ENCODE measurements around the gene MRPL28. TPM values are rescaled to one million over a fixed set of nuclear protein-coding genes. Genes with fewer than 3 reads are reported as not detected.

Gene MRPL28
- total RNA-seq, 4 donors from 2014 or later = 45.1 to 79.5 (median 65.3) TPM

DNA sequence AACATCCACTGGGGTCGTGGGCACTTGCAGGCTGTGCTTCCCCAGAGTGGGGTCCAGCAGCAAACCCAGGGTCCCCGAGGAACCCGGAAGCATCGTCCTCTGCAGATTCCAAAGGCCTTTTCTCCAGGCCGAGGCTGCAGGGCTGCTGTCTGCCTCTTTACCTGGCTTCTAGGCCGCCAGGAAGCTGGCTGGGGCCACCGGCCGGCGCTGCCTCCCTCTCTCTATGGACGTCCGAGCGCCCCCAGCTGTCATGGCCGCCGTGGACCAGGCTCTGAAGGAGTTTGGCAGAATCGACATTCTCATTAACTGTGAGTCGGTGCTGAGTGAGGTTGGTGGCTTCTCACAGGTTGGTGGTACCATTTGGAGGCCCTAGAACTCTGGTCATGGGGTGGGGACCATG is 36.9 kb upstream of the MRPL28 start:
- 74 to 86% methylated on average over 8 to 16 of the region's 16 CpGs for WGBS, 2 donors
- TF ChIP-seq POLR2A (IDR thresholded peaks at IDR 0.05) = no peak
- TF ChIP-seq, protein P1, sequence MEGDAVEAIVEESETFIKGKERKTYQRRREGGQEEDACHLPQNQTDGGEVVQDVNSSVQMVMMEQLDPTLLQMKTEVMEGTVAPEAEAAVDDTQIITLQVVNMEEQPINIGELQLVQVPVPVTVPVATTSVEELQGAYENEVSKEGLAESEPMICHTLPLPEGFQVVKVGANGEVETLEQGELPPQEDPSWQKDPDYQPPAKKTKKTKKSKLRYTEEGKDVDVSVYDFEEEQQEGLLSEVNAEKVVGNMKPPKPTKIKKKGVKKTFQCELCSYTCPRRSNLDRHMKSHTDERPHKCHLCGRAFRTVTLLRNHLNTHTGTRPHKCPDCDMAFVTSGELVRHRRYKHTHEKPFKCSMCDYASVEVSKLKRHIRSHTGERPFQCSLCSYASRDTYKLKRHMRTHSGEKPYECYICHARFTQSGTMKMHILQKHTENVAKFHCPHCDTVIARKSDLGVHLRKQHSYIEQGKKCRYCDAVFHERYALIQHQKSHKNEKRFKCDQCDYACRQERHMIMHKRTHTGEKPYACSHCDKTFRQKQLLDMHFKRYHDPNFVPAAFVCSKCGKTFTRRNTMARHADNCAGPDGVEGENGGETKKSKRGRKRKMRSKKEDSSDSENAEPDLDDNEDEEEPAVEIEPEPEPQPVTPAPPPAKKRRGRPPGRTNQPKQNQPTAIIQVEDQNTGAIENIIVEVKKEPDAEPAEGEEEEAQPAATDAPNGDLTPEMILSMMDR (IDR thresholded peaks at IDR 0.05) = no peak
- H3K4me1 ChIP-seq = peaks cover 0 to 6% (median 2%) of the 10 kb centered on the region in 4 donors
- no peak for DNase-seq (ENCODE audit: low spot score in 2 of 2)
- peaks cover 0 to 48% (median 0%) of the 10 kb centered on the region in 3 donors for H3K36me3 ChIP-seq
- no peaks in the 10 kb centered on the region for H3K9me3 ChIP-seq
- H3K27me3 ChIP-seq = no peaks in the 10 kb centered on the region
- no peak overlapping the region for H3K27ac ChIP-seq
- no peak overlapping the region for H3K4me3 ChIP-seq

DNA sequence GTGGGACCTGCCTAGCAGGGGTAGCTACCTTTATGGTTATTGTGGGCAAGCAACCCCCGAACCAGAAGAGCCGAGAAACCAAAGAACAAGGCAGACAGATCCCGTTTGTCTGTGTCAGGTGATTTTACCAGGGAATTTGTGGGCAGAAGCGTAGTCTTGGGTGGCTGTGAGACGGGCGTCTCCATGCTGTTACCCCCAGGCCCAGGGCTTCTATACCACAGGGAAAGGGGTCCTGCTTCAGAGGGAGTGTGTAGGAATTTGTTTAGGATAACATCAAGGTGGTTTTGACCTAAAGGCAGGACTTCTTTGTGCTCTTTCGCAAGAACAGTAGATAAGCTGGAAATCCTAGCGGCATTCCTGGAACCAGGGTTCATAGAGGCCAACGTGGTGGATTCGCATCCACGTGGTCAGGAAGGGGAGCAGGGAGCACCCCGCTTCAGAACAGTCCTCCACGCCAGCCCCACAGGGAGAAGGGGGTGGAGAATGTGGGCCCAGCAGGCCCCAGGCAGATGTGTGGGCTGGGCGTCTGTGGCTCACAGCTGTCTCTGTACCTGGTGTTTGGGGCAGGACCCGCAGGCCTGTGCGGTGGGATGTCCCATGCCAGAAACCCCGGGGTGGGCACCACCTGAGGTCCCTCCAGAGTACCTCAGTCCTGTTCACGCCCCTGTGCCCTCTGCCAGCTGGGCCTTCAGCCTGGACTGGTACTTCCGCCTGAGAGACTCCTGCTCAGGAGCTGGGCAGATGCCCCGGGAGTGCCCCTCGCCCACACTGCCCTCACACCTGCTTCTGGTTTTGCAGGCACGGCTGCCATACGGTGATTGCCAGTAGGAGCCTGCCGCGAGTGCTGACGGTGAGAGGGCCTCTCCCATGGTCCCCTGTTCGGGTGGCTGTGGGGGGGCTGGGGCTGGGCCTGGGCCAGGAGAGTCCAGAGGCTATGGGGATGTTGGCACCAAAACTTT is 35.5 kb upstream of the MRPL28 start:
- Histone ChIP-seq H3K4me3 (no peak overlapping the region), H3K4me1 (peaks cover 0 to 10% (median 3%) of the 10 kb centered on the region in 4 donors), H3K9me3 (no peaks in the 10 kb centered on the region), H3K27ac (no peak overlapping the region), H3K27me3 (no peaks in the 10 kb centered on the region), H3K36me3 (peaks cover 0 to 35% (median 0%) of the 10 kb centered on the region in 3 donors)
- TF ChIP-seq, protein P1 (IDR thresholded peaks at IDR 0.05) = no peak
- TF ChIP-seq EP300 (IDR thresholded peaks at IDR 0.05) (no peak), POLR2A (IDR thresholded peaks at IDR 0.05) (no peak)
- 86% methylated on average over 20 to 27 of the region's 27 CpGs for WGBS, 2 donors
- no peak for DNase-seq (ENCODE audit: low spot score in 2 of 2)

DNA sequence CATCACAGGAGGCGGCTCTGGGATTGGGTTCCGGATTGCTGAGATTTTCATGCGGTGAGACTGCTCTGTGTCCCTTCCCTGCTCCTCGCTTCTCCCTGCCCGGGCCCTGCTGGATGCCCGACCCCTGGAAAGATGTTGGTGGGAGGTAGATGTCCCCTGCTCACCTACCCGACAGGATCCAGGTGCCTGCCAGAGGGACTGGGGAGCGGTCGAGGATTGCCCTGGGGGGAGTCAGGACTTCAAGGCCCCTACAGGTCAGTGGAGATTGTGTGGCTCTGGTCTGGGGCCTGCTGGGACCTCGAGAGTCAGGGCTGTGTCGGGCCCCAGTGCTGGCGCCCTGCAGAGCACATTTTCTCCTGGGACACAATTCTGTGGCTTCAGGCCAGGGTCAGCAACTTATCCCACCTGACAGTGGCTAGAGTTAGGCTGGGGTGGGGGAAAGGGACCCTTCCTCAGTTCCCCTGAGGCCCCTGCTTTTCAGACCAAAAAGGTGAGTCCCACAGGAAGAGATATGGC is 34.7 kb upstream of the MRPL28 start:
- H3K4me3 ChIP-seq = no peak overlapping the region
- peaks cover 0 to 27% (median 0%) of the 10 kb centered on the region in 3 donors for H3K36me3 ChIP-seq
- 83 to 92% methylated on average over 11 to 12 of the region's 12 CpGs for WGBS, 2 donors
- H3K4me1 ChIP-seq = peaks cover 0 to 18% (median 5%) of the 10 kb centered on the region in 4 donors
- TF ChIP-seq, protein P1 (IDR thresholded peaks at IDR 0.05) = no peak
- TF ChIP-seq EP300 (IDR thresholded peaks at IDR 0.05) = no peak
- no peak for TF ChIP-seq POLR2A (IDR thresholded peaks at IDR 0.05)
- no peak overlapping the region for H3K27ac ChIP-seq
- DNase-seq (ENCODE audit: low spot score in 2 of 2) = no peak
- H3K27me3 ChIP-seq = no peaks in the 10 kb centered on the region
- H3K9me3 ChIP-seq = no peaks in the 10 kb centered on the region

DNA sequence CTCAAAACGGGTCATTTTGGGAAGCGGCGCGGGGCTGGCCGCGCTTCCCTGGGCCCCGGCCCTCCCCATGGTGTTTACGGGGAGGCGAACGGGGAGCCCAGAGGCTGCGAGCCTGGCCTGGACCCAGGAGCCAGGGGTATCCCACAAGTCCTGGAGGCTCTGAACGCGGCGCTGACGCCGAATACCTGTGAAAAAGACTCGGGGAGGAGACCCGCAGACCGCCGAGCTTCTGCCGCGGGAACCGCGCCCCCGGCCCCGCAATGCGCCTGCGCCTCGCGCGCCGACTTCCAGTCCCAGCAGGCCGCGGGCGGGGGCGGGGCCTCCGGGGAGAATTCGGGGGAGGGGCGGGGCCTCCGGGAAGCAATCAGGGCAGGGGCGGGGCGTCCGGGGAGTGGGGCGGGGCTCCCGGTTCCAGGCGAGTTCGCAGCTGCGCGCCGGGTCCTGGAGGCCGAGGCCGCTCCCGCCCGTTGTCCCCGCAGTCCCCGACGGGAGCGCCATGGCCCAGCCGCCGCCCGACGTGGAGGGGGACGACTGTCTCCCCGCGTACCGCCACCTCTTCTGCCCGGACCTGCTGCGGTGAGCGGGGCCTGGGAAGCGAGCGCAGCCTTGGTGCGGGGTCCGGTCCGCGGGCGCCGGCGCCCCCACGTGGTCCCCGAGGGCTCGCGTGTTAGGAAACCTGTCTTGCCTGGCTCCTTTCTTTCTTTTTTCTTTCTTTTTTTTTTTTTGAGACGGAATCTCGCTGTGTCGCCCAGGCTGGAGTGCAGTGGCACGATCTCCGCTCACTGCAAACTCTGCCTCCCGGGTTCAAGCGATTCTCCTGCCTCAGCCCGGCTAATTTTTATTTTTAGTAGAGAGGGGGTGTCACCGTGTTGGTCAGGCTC is 31.4 kb upstream of the MRPL28 start, which contains the start of gene DECR2:
TSS of gene DECR2 (plus strand) at position 418 of the 881 bp plus-strand sequence. CDS start at position 497, 79 bp downstream.
- Histone ChIP-seq H3K27ac (peak within 1 kb of the TSS; percentile 84 to 95 (median 89)), H3K27me3 (no peaks in the 10 kb centered on the region), H3K36me3 (peaks cover 0 to 7% (median 0%) of the 10 kb centered on the region in 3 donors), H3K4me1 (peaks cover 0 to 40% (median 7%) of the 10 kb centered on the region in 4 donors), H3K9me3 (no peaks in the 10 kb centered on the region), H3K4me3 (peak within 1 kb of the TSS; percentile 60 to 90 (median 76))
- DNase-seq (ENCODE audit: low spot score in 2 of 2) = peak; percentile 97 to 98
- TF ChIP-seq EP300 (IDR thresholded peaks at IDR 0.05) (peak in 1 of 2 donors; percentile 95), POLR2A (IDR thresholded peaks at IDR 0.05) (peak; percentile 80 to 86)
- TF ChIP-seq, protein P1 (IDR thresholded peaks at IDR 0.05) = peak; percentile 52 to 83 (median 64)
- WGBS, 2 donors = 1 to 2% methylated on average over 37 to 42 of the region's 91 CpGs

Measured in tibial nerve (tissue), 4 donors.